ENCODE measurements around the gene PLD4.
"Not testable (repeated sequence)": the region's sequence is repeated elsewhere in the genome, so short reads cannot be mapped to it uniquely, and the experiment has no call there.

PLD4 gene

DNA sequence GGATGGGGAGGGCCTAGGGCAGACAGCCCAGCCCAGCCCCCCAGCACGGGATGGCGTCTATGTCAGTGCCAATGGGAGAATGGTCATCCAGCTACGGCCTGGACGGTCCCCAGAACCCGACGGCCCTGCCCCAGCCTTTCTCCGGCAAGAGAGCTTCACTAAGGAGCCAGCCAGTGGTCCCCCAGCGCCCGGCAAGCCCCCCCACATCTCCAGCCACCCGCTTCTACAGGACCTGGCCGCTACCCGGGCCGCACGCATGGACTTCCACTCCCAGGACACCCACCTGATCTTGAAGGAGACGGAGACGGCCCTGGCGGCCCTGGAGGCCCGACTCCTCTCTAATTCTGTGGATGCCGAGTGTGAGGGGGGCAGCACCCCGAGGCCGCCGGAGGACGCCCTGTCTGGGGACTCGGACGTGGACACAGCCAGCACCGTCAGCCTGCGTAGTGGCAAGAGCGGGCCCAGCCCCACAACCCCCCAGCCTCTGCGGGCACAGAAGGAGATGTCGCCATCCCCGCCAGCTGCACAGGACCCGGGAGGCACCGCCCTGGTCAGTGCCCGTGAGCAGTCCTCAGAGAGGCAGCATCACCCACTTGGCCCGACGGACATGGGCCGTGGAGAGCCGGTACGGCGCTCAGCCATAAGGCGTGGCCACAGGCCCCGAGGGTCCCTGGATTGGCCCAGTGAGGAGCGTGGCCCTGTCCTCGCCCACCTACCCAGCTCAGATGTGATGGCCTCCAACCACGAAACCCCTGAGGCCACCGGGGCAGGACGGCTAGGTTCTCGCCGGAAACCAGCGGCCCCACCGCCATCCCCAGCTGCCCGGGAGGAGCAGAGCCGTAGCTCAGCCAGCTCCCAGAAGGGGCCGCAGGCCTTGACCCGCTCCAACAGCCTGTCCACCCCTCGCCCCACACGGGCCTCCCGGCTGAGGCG lies 37.7 kb upstream of the PLD4 start:
- no peak for FAIRE-seq

DNA sequence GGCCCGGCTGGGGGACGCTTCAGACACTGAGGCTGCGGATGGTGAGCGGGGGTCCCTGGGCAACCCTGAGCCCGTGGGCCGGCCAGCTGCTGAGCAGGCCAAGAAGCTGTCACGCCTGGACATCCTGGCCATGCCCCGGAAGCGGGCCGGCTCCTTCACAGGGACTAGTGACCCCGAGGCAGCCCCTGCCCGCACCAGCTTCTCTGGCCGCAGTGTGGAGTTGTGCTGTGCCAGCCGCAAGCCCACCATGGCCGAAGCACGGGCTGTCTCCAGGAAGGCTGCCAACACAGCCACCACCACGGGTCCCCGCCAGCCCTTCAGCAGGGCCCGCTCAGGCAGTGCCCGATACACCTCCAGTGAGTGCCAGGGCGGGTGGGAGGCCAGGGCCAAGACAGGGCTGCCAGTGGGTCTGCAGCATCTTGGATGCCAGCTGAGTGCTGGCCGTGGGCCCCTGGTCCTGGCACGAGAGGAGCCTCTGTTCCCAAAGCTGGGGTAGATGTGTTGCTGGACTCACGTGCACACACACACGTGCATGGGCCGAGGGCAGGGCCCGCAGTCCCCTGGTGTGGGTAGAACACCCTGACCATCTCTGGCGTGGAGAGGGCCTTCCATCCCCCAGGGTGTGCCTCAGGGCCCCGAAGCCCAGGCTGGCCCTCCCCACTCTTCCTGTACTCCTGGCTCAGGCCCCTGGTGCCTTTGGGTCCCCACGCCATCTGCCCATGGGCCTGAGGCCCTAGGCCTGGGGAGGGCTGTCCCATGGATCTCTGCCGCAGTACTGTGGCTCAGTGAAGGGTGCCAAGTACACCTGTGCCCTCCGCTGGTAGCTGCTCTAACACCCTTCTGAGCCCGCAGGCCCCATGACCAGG lies 36.8 kb upstream of the PLD4 start:
- no peak for FAIRE-seq

DNA sequence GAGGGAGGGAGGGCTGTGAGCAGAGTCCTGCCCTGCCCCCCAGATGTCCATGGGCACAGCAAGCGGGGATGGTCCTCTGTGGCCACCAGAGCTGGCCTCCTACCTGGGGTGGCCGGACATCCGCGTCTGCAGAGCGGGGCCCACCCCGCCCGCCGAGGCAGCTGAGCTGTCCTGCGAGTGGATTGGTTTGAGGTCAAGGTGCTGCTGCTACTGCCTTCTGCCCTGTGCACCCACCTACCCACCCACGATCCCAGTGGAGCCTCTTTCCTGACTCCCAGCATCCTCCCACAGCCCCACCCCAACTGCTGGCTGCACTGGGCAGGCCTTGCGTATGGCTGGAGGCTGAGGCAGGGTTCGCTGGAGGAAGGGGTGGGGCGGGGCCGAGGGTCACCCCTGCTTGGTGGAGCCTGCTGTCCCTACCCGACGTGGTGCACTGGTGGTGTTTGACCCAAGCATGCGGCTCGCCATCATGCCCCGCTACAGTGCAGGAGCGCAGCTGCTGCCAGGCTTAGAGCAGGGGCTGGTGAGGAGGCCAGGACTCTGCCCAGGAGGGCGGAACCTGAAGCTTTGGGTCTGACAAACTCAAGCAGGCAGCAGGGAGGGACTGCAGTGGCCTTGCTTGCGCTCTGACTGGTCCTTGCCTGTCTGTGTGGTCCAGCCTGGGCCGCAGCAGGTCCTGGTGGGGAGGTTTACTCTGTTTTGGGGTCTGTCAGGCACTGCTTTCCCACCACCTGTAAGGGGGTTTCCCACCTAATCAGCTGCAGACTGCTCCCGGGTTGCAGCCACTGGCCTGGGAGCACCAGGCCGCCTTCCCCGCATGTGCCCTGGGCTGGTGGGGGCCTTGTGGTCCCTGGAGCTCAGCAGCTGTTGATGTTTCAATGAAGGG lies 35.9 kb upstream of the PLD4 start:
- no peak for FAIRE-seq

DNA sequence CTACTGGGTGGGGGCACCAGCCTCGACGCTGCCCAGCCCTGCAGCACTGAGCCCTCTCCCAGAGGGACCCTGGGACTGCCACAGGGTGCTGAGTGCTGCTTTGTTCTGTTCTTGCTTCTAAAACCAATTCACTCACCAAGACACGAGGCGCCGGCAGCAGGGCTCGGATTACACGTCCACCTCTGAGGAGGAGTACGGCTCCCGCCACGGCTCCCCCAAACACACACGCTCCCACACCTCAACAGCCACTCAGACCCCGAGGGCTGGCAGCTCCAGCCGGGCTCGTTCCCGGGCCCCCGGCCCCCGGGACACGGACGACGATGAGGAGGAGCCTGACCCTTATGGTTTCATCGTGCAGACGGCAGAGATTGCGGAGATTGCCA lies 35.3 kb upstream of the PLD4 start:
- FAIRE-seq: no peak

DNA sequence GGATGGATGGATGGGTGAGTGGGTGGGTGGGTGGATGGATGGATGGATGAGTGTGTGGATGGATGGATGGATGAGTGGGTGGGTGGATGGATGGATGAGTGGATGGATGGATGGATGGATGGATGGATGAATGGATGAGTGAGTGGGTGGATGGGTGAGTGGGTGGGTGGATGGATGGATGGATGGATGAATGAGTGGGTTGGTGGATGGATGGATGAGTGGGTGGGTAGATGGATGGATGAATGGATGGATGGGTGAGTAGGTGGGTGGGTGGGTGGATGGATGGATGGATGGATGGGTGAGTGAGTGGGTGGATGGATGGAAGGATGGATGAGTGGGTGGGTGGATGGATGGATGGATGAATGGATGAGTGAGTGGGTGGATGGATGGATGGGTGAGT lies 34.4 kb upstream of the PLD4 start:
- not testable (repeated sequence) for FAIRE-seq

DNA sequence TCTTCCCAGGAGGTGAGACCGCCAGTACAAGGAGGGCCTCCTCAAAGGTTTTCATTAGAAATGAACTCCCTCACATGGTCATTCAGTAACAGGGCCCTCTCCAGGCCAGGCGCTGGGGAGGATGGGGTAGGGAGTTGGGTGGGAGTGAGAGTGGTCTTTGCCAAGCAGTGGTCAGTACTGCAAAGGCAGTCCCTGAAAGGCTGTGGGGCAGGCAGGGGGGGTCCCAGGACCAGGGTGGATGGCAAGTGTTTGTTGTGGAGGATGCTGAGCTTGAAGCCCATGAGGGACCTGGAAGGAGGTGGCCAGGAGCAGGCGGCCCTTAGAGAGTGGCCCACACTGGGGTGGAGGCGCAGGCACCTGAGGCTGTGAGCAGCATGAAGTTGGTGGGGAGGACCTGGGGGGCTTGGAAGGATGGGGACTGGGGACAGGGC lies 33.5 kb upstream of the PLD4 start:
- FAIRE-seq: no peak

DNA sequence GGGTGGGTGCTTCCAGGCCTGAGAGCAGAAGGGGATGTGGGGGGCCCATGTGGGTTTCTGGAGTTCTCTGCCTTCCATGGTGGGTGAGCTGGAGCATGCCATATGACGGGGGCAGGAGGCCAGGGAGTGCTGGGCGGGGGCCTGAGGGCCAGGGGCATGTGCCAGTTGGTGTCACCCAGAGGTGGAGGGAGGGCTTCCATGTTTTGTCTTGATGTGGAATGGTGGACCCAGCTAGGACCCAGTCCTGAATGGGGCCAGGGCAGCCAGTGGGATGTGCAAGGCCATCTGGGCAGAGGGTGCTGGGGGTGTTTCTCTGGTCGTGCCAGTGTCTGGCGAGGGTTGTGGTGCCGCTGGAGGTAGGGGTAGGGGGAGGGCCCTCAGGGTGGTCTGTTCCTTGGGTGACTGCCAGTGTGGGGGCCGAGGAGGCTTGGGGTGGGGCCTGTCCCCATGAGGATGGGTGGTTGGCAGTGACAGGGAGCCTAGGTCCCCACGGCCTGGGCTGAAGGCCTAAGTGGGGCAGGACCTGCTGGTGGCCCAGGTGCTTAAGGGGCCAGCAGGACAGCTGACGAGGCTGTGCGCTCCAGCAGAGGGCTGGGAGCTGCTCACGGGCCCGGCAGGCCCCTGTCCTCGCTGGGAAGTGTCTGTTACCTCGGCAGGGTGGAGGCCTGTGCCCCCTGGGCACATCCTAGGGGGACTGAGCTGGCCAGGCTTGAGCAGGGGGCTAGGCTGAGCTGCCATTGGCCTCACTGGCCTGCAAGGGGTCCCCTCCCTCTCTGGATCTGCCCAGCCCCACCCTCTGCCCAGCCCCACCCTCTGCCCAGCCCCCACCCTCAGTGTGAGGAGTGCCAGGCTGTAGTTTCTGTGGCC lies 32.8 kb upstream of the PLD4 start:
- FAIRE-seq: no peak

DNA sequence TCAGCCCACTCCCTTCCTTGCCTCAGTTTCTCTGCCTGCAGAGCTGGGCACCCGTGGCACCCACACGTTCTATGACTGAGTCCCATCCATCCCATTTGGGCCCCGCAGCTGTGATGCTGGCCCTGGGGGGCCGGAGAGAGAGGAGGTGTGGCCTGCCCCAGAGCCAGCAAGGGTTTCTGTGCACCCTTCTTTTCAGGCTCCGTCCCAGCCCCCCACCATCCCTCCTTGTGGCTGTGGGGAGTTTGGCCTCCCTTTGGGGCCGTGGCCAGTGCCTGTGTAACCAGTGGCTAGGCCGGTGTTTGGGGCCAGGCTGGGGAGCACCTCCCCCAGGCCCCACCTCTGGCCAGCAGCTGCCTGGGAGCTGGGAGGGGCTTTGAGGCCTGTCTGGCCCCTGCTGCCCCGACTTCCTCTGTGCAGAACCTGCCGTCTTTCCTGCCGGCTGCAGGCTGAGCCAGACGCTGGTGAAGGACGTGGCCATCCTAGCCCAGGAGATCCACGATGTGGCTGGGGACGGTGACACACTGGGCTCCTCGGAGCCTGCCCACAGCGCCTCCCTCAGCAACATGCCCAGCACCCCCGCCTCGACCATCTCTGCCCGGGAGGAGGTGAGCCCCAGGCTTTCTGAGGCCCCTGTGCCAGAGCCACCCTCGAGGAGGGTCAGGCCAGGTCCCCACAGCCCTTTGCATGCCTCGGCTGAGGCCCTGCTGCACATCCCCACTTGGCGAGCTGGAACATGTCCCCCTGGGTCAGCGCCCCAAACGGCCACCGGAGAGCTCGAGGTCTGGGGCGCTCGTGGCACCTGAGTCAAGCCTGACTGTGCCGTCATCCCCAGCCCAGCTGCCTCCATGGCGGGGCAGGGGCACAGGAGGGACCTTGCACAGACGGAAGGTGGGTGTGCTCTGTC lies 31.9 kb upstream of the PLD4 start:
- no peak for FAIRE-seq

DNA sequence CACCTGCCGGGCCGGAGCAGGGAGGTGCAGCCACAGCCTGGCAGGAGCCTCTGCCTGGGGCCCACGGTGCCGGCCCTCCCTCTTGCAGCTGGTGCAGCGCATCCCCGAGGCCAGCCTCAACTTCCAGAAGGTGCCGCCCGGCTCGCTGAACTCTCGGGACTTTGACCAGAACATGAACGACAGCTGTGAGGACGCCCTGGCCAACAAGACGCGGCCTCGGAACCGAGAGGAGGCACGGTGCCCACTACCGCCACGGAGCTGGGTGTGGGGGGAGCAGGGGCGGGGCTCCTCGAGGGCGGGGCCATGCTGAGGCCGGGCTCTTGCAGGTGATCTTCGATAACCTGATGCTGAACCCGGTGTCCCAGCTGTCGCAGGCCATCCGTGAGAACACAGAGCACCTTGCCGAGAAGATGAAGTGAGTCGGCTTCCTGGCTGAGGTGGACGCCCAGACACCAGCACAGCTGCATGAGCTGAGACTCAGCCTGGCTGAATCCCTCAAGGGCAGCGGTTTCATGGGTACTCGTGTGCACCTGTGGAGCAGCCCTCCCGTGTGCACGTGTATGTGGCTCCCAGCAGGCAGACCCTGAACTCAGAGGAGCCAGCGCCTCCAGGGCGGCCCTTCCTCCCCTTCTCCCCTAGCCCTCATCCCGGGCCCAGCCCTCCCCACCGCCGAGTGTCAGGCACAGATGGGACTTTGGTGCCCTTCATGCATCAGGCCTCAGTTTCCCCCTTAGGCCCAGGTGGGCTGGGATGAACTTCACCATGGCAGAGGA lies 31.1 kb upstream of the PLD4 start:
- no peak for FAIRE-seq

DNA sequence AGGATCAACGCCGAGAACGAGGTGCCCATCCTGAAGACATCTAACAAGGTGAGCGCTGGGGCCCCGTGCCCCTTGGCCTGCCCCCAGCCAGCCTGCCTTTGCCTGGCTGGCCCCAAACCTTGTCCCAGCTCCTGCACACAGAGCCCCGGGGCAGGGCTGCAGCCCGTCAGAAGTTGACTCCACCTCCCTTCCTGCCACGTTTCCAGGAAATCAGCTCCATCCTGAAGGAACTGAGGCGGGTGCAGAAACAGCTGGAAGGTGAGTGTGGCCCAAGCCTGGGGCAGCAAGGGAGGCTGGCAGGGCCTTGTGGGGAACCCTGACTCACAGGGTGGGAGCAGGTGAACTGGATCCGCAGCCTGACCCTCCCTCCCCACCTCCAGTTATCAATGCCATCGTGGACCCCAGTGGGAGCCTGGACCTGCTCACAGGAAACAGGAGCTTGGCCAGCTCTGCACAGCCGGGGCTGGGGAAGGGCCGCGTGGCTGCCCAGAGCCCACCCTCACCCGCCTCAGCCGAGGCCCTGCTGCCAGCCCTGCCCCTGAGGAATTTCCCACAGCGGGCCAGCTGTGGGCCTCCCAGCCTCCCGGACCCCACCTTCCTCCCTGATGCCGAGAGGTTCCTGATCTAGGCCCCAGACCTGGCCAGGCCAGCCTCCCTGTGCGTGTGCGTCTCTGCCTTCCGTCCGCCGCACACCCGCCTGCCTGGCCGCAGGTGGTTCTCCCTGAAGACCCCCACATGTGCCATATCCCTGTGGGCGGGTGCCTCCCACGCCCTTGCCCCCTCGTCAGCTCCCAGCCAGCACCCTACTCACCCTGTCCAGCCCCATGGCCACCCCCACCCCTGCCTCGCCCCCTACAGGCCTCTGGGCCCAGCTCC lies 30.1 kb upstream of the PLD4 start:
- no peak for FAIRE-seq

DNA sequence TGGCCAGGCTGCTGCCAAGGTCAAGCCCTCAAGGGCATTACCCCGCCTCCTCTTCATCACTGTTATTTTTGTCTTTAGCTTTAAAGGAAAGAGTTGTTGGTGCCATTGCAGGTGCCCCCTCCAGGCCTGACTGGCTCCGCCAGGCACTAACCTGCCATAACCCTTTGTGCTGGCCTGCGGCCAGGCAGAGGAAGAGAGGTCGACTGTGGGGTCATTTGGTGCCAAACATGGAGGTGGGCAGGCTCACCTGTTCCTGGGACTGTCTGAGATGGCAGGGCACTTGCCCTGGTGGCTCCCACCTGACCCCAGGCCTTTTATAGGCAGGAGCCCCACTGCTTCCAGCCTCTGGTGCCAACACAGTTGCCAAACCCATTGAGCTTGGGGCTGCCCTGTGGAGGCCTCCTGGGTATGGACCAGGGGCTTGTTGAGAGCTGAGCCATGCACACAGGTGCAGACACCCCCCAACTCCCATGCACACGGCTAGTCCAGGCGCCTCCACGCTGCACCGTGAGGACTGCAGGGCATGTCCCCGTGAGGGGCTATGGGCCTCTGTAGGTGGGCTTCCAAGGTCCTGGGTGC lies 29.4 kb upstream of the PLD4 start:
- no peak for FAIRE-seq

DNA sequence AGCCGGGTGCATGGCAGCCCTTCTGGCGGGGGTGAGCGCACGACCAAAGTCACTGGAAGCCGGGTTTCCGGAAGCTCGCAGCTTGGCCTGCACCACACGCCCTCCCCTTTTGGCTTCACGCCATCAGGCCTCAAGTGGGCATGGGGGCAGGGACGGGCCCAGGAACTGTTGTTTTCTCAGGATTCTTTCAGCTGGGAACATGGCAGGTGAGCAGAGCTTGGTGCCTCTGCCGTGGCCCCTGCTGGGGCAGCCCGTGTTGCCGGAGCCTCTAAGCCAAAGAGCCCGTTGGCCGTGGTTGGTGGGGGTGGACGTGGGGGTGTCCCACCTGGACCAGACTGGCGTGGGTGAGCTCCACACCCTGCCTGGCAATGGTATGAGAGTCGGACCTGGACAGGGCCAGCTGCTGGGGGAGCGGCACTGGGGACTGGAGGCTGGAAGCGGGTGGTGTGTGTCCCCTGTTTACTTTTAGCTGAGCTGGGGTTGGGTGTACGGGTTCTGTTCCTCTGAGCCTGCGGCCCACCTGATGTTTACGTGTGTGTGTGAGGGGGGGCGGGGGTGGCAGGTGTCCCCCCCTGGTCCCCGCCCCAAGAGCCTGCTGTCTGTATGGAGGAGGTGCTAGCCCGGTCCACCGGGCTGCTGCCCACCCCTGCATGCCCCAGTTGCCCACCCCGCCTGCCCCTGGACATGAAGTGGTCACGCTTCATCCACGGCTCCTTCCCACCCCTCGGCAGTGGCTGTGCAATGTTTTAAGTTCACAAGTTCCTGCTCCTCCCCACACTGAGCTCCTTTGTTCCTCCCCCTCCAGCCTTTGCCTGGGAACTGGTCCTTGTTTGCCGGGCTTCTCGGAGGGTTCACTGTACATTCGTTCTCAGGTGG lies 28.7 kb upstream of the PLD4 start:
- FAIRE-seq: no peak

DNA sequence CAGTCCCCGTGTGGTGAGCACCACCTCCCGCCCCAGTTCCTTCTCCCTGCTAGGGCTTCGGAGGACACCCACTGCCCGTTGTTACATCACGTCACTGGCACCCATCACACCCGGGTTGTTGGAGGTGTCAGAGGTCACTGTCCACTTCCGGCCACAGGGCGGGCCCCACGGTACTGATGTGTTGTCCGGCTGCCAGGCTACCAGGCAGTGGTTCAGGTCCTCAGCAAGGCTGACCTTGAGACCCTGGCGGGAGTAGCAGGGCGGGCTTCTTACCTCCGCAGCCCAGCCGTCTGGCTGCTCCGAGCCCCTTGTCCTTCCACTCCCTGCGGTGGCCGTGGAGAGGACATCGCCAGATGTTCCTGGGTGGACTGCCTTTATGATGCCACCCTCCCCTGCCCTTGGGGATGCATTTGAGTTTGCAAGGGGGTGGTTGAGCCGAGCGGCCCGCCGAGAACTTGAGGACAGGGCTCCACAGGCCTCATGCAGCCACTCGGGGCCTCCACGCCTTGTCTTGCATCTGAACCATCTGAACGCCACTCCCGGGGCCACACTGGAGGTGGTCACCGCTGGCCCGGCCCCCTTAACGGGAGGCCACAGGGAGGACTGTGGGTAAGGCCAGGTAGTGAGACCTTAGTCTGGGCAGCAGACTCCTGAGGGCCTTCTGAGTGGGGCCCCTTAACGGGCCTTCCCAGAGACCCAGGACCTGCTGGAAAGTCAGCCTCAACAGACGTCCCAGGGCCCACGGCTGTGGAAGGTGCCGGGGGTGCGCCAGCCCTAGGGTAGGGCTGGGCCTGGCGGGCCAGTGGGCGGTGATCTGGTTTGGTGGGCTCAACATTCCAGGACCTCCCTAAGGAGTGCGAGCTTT lies 27.1 kb upstream of the PLD4 start:
- FAIRE-seq: no peak

DNA sequence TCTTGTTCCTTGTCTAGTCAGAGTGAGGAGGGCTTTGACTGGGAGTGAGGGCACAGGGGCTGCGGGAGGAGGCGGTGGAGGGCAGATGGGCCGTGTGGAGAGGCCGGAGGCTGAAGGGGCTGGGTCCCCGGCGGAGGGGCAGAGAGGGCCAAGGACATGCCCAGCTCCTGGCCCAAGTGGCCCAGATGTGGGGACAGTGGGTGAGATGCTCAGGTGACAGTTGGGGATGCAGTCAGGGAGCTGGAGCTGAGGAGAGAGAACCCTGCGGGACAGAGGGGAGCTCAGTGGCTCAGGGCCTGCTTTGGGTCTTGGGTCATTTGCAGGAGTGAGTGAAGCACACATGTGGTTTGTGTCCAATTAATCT lies 26.5 kb upstream of the PLD4 start:
- no peak for FAIRE-seq

DNA sequence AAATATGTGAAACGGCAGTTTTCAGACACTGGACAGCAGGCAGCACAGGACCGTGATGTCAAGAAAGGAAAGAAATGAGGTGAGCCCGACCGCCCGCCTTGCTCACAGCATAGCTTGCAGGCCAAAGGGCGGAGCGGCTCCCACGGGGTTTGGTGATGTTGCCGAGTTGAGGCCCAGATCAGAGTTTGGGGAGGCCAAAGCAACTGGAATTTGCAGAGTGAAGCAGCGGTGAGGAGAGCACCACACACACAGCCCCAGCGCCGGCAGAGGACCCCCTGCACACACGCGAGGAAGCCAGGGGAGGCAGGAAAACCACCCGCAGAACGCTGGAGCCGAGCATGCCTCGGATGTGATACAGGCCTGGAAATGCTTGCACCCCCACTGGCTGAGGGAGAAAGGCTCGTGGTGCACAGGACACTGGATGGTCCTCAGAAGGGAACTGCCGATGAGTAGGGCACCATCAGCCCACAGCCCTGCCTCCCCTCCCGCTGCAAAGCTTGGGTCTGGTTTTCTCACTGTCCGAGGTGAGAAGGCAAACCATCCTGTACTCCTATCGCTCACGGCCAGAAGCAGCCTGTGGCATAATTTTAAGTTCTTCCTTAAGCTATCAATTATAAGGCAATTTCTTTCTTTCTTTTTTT lies 25.7 kb upstream of the PLD4 start:
- FAIRE-seq: no peak

DNA sequence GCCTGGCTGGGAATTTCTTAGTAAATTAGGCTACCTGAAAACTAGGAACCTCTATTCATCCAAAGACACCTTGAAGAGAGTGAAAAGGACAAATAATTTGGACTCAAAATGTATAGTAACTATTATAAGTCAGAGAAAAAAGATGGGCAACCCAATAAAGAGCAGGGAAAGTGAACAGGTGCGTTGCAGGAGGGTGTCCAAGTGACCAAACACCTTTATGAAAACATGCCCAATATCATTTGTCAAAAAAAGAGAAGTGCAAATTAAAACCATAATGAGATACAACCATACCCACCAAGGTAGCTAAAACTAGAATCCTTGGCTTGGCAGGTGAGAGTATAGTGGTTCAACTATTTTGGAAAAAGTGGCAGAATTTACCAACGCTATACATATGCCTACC lies 24.9 kb upstream of the PLD4 start:
- no peak for FAIRE-seq
